Measurements from ENCODE around the gene RAC2. TPM values are rescaled to one million over a fixed set of nuclear protein-coding genes. Genes with fewer than 3 reads are reported as not detected.

RAC2 gene
- total and polyA plus RNA-seq, 4 donors, result 16.7 to 217 (median 55.2) TPM

GRCh38 chr22:37198258-37199102, 45.6 kb downstream of the RAC2 start:
- Histone ChIP-seq H3K27ac (ENCODE audit: low read depth in 1 of 2, low read length in 1 of 2) (peak overlapping the region; percentile 91 to 98), H3K4me3 (peak overlapping the region; percentile 48), H3K27me3 (ENCODE audit: control insufficient read depth in 3 of 3, insufficient read depth in 3 of 3, low read length in 2 of 3) (no peaks in the 10 kb centered on the region), H3K9me3 (ENCODE audit: control insufficient read depth in 4 of 4, insufficient read depth in 3 of 4, low read length in 3 of 4) (no peaks in the 10 kb centered on the region), H3K9ac (ENCODE audit: insufficient read depth in 1 of 2, low read length in 2 of 2) (peak overlapping the region; percentile 38 to 60), H3K4me1 (ENCODE audit: control insufficient read depth in 5 of 5, insufficient read depth in 5 of 5, low read length in 5 of 5) (peaks cover 11 to 26% (median 16%) of the 10 kb centered on the region in 5 donors), H3K36me3 (ENCODE audit: control insufficient read depth in 4 of 4, insufficient read depth in 4 of 4, low read length in 4 of 4) (no peaks in the 10 kb centered on the region)
- peak; percentile 54 for ATAC-seq (ENCODE audit: insufficient read depth, low FRiP score)
- TF ChIP-seq, protein P1, sequence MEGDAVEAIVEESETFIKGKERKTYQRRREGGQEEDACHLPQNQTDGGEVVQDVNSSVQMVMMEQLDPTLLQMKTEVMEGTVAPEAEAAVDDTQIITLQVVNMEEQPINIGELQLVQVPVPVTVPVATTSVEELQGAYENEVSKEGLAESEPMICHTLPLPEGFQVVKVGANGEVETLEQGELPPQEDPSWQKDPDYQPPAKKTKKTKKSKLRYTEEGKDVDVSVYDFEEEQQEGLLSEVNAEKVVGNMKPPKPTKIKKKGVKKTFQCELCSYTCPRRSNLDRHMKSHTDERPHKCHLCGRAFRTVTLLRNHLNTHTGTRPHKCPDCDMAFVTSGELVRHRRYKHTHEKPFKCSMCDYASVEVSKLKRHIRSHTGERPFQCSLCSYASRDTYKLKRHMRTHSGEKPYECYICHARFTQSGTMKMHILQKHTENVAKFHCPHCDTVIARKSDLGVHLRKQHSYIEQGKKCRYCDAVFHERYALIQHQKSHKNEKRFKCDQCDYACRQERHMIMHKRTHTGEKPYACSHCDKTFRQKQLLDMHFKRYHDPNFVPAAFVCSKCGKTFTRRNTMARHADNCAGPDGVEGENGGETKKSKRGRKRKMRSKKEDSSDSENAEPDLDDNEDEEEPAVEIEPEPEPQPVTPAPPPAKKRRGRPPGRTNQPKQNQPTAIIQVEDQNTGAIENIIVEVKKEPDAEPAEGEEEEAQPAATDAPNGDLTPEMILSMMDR (IDR thresholded peaks at IDR 0.05; ENCODE audit: control extremely low read depth, extremely low read depth), result peak; percentile 77
- DNase-seq, result peak; percentile 85 to 88 (median 87)
- 2 to 3% methylated on average over 44 to 51 of the region's 51 CpGs for WGBS, 2 donors

DNA sequence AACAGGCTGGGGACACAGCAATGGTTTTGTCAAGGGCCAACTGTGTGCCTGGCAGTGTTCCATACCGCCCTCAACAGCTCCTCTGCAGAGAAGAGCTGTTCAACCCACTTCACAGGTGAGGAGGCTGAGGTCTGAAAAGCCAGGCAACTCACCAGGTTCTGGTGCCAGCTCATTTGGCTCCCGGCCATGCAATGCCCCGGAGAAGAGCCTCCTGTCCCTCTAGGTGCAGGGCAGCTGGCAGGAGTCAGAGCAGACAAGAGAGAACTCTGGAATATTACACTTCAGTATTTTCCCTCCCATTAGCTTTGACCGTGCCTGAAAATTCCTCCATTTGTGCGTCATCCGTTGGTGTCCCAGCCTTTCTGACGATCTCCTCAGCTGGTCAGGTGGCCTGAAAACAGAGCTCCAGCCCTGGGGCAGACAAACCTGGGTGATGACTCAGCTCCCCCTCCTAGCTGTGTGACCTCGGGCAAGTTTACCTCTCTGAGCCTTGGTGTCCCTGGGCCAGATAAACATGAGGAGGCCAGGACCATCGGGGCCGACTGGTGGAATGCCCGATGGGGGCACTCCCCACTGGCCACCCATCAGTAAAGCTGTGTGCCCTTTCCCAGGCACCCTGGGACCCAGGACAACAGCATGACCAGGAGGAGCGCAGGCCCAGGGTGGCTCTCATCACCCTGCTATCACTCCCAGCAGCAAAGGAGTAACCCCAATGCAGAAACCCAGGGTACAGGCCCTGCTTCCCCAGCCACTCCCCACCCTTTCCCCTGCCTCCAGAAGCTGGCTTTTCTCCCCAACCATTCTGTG, 46.4 kb downstream of the RAC2 start:
- peak overlapping the region in 1 of 2 donors; percentile 38 for H3K9ac ChIP-seq (ENCODE audit: insufficient read depth in 1 of 2, low read length in 2 of 2)
- H3K4me3 ChIP-seq, result no peak overlapping the region
- no peak for ATAC-seq (ENCODE audit: insufficient read depth, low FRiP score)
- H3K9me3 ChIP-seq (ENCODE audit: control insufficient read depth in 4 of 4, insufficient read depth in 3 of 4, low read length in 3 of 4), result no peaks in the 10 kb centered on the region
- WGBS, 2 donors, result 37 to 69% methylated on average over 12 of the region's 12 CpGs
- TF ChIP-seq, protein P1 (IDR thresholded peaks at IDR 0.05; ENCODE audit: control extremely low read depth, extremely low read depth), result no peak
- H3K36me3 ChIP-seq (ENCODE audit: control insufficient read depth in 4 of 4, insufficient read depth in 4 of 4, low read length in 4 of 4), result no peaks in the 10 kb centered on the region
- no peaks in the 10 kb centered on the region for H3K27me3 ChIP-seq (ENCODE audit: control insufficient read depth in 3 of 3, insufficient read depth in 3 of 3, low read length in 2 of 3)
- DNase-seq, result no peak
- H3K27ac ChIP-seq (ENCODE audit: low read depth in 1 of 2, low read length in 1 of 2), result peak overlapping the region; percentile 68 to 71
- H3K4me1 ChIP-seq (ENCODE audit: control insufficient read depth in 5 of 5, insufficient read depth in 5 of 5, low read length in 5 of 5), result peaks cover 11 to 26% (median 16%) of the 10 kb centered on the region in 5 donors

DNA sequence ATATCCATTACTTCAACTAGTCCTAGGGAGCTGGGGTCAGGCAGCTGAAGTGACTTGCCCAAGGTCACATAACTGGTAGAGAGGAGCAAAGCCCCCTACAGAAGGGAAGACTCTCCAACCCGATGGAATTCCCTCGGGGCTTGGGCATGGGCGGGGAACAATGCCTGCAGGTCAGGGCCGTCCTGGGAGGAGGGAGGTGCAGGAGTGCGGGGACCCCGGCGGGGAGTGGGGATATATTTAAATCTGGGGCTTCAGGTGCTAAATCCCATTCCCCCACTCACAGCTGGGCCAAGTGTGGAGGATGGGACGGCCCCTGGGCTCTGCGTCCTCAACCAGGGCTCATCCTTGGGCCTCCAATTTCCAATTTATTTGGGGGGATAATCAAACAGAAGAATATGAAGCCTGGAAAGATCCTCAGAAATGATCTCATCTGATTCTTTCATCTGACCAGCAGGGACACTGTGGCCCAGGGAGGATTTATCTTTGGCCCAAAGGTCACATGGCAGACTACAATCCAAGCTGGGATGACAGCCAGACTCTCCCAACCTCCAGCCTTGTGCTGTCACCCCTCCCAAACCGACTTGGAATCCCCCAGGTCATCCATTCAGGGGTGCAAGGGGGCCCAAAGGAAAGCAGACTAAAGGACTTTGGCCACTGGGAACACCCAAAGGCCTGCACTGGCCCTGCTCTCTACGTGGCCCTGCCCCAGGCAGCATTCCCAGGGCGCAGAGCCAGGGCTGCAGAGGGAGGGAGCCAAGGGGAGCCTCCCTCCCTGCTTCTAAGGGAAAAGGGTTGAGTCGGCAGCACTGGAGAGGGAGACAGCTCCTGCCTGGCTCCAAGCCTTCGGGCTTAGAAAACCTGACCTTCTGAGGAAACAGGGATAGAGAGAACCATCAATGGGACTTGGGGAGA, 47.3 kb downstream of the RAC2 start:
- peaks cover 11 to 26% (median 16%) of the 10 kb centered on the region in 5 donors for H3K4me1 ChIP-seq (ENCODE audit: control insufficient read depth in 5 of 5, insufficient read depth in 5 of 5, low read length in 5 of 5)
- DNase-seq (peak; percentile 82 to 90 (median 87)), ATAC-seq (ENCODE audit: insufficient read depth, low FRiP score) (no peak)
- H3K9me3 ChIP-seq (ENCODE audit: control insufficient read depth in 4 of 4, insufficient read depth in 3 of 4, low read length in 3 of 4), result no peaks in the 10 kb centered on the region
- peak overlapping the region; percentile 68 to 71 for H3K27ac ChIP-seq (ENCODE audit: low read depth in 1 of 2, low read length in 1 of 2)
- TF ChIP-seq, protein P1 (IDR thresholded peaks at IDR 0.05; ENCODE audit: control extremely low read depth, extremely low read depth), result no peak
- H3K27me3 ChIP-seq (ENCODE audit: control insufficient read depth in 3 of 3, insufficient read depth in 3 of 3, low read length in 2 of 3), result no peaks in the 10 kb centered on the region
- H3K36me3 ChIP-seq (ENCODE audit: control insufficient read depth in 4 of 4, insufficient read depth in 4 of 4, low read length in 4 of 4), result no peaks in the 10 kb centered on the region
- H3K4me3 ChIP-seq, result no peak overlapping the region
- 58 to 74% methylated on average over 14 of the region's 14 CpGs for WGBS, 2 donors
- no peak overlapping the region for H3K9ac ChIP-seq (ENCODE audit: insufficient read depth in 1 of 2, low read length in 2 of 2)

All from lung (tissue), 12 donors.